Mammary epithelial cell (primary cell): ENCODE measurements around the gene BECN2.

Source experiments
- CTCF ChIP-seq, 2 donors: IDR thresholded peaks in 1 of 2; conservative IDR thresholded peaks in 1 of 2; 2 replicates each; pipeline ENCODE4 v1.5.1; 2011 to 2012; ENCODE audit warnings: inconsistent platforms in 2 of 2, low read length in 2 of 2, mild to moderate bottlenecking in 2 of 2, control low read depth in 1 of 2, low read depth in 1 of 2; ENCODE audit not compliant: insufficient read depth in 1 of 2; ENCODE audit errors: extremely low read depth in 1 of 2
- EZH2 ChIP-seq: IDR thresholded peaks from 2 replicates; pipeline ENCODE4 v1.6.1; 2012; ENCODE audit warnings: low read length, inconsistent platforms, borderline replicate concordance

GRCh38 chr1:241939798-241940197 lies 17.8 kb upstream of the BECN2 start:
- TF ChIP-seq CTCF (conservative IDR thresholded peaks at IDR 0.05 in 1 of 2, IDR thresholded peaks at IDR 0.05 in 1 of 2; ENCODE audit: extremely low read depth in 1 of 2, insufficient read depth in 1 of 2, low read depth in 1 of 2, low read length in 2 of 2) (no peak), EZH2 (no peak)
